ENCODE data around the gene FITM1.

DNA sequence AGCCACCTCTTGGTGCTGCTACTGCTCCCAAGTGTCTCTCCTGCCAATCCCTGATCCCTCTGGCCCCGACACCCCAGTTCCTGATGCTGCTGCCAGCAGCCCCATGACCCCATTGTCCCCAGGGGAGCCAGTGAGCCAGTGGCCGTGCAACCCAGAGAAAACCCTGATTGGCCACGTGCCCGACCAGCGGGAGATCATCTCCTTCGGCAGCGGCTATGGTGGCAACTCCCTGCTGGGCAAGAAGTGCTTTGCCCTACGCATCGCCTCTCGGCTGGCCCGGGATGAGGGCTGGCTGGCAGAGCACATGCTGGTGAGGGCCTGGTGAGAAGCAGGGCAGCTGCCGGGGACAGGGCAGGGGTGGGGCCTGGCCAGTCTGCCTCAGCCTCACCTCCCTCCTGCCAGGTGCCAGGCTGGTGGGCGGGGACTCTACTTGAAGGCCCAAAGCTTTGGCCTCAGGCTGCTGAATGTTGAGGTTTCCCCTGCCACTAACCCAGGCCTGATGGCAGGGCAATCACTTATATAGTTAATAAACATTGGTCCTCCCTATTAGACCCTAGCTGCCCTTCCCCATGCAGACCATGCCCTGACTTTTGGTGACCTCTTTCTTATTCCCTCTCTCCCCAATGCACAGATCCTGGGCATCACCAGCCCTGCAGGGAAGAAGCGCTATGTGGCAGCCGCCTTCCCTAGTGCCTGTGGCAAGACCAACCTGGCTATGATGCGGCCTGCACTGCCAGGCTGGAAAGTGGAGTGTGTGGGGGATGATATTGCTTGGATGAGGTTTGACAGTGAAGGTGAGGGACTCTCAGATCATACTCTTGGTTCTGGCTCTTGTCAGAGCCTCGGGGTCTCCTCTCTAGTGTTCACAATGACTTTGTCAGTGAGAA is 31.3 kb upstream of the FITM1 start:
- TF ChIP-seq, protein P1, sequence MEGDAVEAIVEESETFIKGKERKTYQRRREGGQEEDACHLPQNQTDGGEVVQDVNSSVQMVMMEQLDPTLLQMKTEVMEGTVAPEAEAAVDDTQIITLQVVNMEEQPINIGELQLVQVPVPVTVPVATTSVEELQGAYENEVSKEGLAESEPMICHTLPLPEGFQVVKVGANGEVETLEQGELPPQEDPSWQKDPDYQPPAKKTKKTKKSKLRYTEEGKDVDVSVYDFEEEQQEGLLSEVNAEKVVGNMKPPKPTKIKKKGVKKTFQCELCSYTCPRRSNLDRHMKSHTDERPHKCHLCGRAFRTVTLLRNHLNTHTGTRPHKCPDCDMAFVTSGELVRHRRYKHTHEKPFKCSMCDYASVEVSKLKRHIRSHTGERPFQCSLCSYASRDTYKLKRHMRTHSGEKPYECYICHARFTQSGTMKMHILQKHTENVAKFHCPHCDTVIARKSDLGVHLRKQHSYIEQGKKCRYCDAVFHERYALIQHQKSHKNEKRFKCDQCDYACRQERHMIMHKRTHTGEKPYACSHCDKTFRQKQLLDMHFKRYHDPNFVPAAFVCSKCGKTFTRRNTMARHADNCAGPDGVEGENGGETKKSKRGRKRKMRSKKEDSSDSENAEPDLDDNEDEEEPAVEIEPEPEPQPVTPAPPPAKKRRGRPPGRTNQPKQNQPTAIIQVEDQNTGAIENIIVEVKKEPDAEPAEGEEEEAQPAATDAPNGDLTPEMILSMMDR (IDR thresholded peaks at IDR 0.05) = no peak
- TF ChIP-seq HDAC2 (IDR thresholded peaks at IDR 0.05) = no peak
- TF ChIP-seq KDM1A (IDR thresholded peaks at IDR 0.05; ENCODE audit: low read depth) = no peak

Data from A549 (cell line).